A549 (cell line): ENCODE measurements around the gene SPSB3.

Experiments used
- POLR2A ChIP-seq: IDR thresholded peaks from 2 replicates; pipeline ENCODE4 v1.6.1; 2012; ENCODE audit warnings: mild to moderate bottlenecking, low read length
- TF ChIP-seq, protein P1 (sequence below): fragments of >200 bp; sonication (Bioruptor Twin); formaldehyde crosslinking; IDR thresholded peaks from 3 replicates; pipeline ENCODE4 v1.5.1; 2016

- TF ChIP-seq POLR2A = no peak
- TF ChIP-seq, protein P1, sequence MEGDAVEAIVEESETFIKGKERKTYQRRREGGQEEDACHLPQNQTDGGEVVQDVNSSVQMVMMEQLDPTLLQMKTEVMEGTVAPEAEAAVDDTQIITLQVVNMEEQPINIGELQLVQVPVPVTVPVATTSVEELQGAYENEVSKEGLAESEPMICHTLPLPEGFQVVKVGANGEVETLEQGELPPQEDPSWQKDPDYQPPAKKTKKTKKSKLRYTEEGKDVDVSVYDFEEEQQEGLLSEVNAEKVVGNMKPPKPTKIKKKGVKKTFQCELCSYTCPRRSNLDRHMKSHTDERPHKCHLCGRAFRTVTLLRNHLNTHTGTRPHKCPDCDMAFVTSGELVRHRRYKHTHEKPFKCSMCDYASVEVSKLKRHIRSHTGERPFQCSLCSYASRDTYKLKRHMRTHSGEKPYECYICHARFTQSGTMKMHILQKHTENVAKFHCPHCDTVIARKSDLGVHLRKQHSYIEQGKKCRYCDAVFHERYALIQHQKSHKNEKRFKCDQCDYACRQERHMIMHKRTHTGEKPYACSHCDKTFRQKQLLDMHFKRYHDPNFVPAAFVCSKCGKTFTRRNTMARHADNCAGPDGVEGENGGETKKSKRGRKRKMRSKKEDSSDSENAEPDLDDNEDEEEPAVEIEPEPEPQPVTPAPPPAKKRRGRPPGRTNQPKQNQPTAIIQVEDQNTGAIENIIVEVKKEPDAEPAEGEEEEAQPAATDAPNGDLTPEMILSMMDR = no peak
Measured at GRCh38 chr16:1766701-1767100, 15.7 kb downstream of the SPSB3 start.
